Measurements from ENCODE around the gene TRAPPC11. TPM values are rescaled to one million over a fixed set of nuclear protein-coding genes. Genes with fewer than 3 reads are reported as not detected.
A peak's percentile ranks its signal among the peaks of the same experiment; 100 is the strongest.
"Not testable (repeated sequence)": the region's sequence is repeated elsewhere in the genome, so short reads cannot be mapped to it uniquely, and the experiment has no call there.

Gene TRAPPC11
- total RNA-seq (2014; rRNA removed; shearing (Covaris generic)): 45.4 and 47.3 TPM in 2 replicates
- 27.6 and 36.4 TPM in 2 replicates for polyA plus RNA-seq (2015; cell fraction: cytosol; rRNA removed)
- polyA plus RNA-seq (2015; cell fraction: nucleus; rRNA removed): 59.8 and 73.8 TPM in 2 replicates

GRCh38 chr4:183659029-183659871 is at the start of gene TRAPPC11, which contains the start of gene RWDD4:
Gene TRAPPC11, plus strand, starts transcription at chr4:183659293. Its CDS starts 4,575 bp downstream, at chr4:183663868.
Gene RWDD4, minus strand, starts transcription at chr4:183659185. Its CDS starts 233 bp downstream, at chr4:183658952.
- in situ Hi-C loops (cut with HindIII; ENCODE audit: low pct_unique_long_range_greater_than_20kb, low sequenced_read_pairs): no loop called here
- peak; percentile 98 for DNase-seq (ENCODE audit: low read depth, low spot score)

- in situ Hi-C loops (cut with HindIII; ENCODE audit: low pct_unique_long_range_greater_than_20kb, low sequenced_read_pairs): no loop called here
- DNase-seq (ENCODE audit: low read depth, low spot score): peak; percentile 55
Measured at GRCh38 chr4:183610033-183610432, 49.1 kb upstream of the TRAPPC11 start.

- no peak for DNase-seq (ENCODE audit: low read depth, low spot score)
- in situ Hi-C loops (cut with HindIII; ENCODE audit: low pct_unique_long_range_greater_than_20kb, low sequenced_read_pairs): no loop called here
Measured at GRCh38 chr4:183610613-183611012, 48.5 kb upstream of the TRAPPC11 start.

GRCh38 chr4:183611210-183611830 is 47.8 kb upstream of the TRAPPC11 start:
- in situ Hi-C loops (cut with HindIII; ENCODE audit: low pct_unique_long_range_greater_than_20kb, low sequenced_read_pairs): no loop called here

GRCh38 chr4:183612329-183613250 is 46.5 kb upstream of the TRAPPC11 start:
- in situ Hi-C loops (cut with HindIII; ENCODE audit: low pct_unique_long_range_greater_than_20kb, low sequenced_read_pairs): no loop called here
- DNase-seq (ENCODE audit: low read depth, low spot score): no peak

More at GRCh38 chr4:183611210-183611830, 47.8 kb upstream of the TRAPPC11 start:
- DNase-seq (ENCODE audit: low read depth, low spot score): no peak

GRCh38 chr4:183617075-183617474 is 42.0 kb upstream of the TRAPPC11 start:
- DNase-seq (ENCODE audit: low read depth, low spot score): no peak
- in situ Hi-C loops (cut with HindIII; ENCODE audit: low pct_unique_long_range_greater_than_20kb, low sequenced_read_pairs): no loop called here

- DNase-seq (ENCODE audit: low read depth, low spot score): peak; percentile 83
- in situ Hi-C loops (cut with HindIII; ENCODE audit: low pct_unique_long_range_greater_than_20kb, low sequenced_read_pairs): no loop called here
Measured at GRCh38 chr4:183618681-183619080, 40.4 kb upstream of the TRAPPC11 start.

GRCh38 chr4:183620421-183620820 is 38.7 kb upstream of the TRAPPC11 start:
- DNase-seq (ENCODE audit: low read depth, low spot score): no peak
- in situ Hi-C loops (cut with HindIII; ENCODE audit: low pct_unique_long_range_greater_than_20kb, low sequenced_read_pairs): no loop called here

- DNase-seq (ENCODE audit: low read depth, low spot score): no peak
- in situ Hi-C loops (cut with HindIII; ENCODE audit: low pct_unique_long_range_greater_than_20kb, low sequenced_read_pairs): no loop called here
Measured at GRCh38 chr4:183621875-183622274, 37.2 kb upstream of the TRAPPC11 start.

GRCh38 chr4:183624548-183624947 is 34.5 kb upstream of the TRAPPC11 start:
- in situ Hi-C loops (cut with HindIII; ENCODE audit: low pct_unique_long_range_greater_than_20kb, low sequenced_read_pairs): no loop called here
- DNase-seq (ENCODE audit: low read depth, low spot score): no peak

- no peak for DNase-seq (ENCODE audit: low read depth, low spot score)
- in situ Hi-C loops (cut with HindIII; ENCODE audit: low pct_unique_long_range_greater_than_20kb, low sequenced_read_pairs): no loop called here
Measured at GRCh38 chr4:183626168-183626567, 32.9 kb upstream of the TRAPPC11 start.

- DNase-seq (ENCODE audit: low read depth, low spot score); in situ Hi-C loops (cut with HindIII; ENCODE audit: low pct_unique_long_range_greater_than_20kb, low sequenced_read_pairs): not testable (repeated sequence)
Measured at GRCh38 chr4:183627286-183627685, 31.8 kb upstream of the TRAPPC11 start.

- in situ Hi-C loops (cut with HindIII; ENCODE audit: low pct_unique_long_range_greater_than_20kb, low sequenced_read_pairs): no loop called here
- no peak for DNase-seq (ENCODE audit: low read depth, low spot score)
Measured at GRCh38 chr4:183627979-183628588, 31.0 kb upstream of the TRAPPC11 start.

- in situ Hi-C loops (cut with HindIII; ENCODE audit: low pct_unique_long_range_greater_than_20kb, low sequenced_read_pairs): no loop called here
Measured at GRCh38 chr4:183631577-183632198, 27.4 kb upstream of the TRAPPC11 start.

GRCh38 chr4:183632689-183633088 is 26.4 kb upstream of the TRAPPC11 start:
- DNase-seq (ENCODE audit: low read depth, low spot score): no peak
- in situ Hi-C loops (cut with HindIII; ENCODE audit: low pct_unique_long_range_greater_than_20kb, low sequenced_read_pairs): no loop called here

More at GRCh38 chr4:183631577-183632198, 27.4 kb upstream of the TRAPPC11 start:
- no peak for DNase-seq (ENCODE audit: low read depth, low spot score)

- in situ Hi-C loops (cut with HindIII; ENCODE audit: low pct_unique_long_range_greater_than_20kb, low sequenced_read_pairs): no loop called here
- DNase-seq (ENCODE audit: low read depth, low spot score): no peak
Measured at GRCh38 chr4:183633476-183634400, 25.4 kb upstream of the TRAPPC11 start.
